NCI-H2196 treated with DMSO at 0.1 percent for 48 hours (cell line): ENCODE data around the gene SLCO1A2.

Source experiments
- DNase-seq: peaks from one replicate; lab custom pipeline; 2025; ENCODE audit not compliant: unreplicated experiment; lab: John Stamatoyannopoulos, UW

Gene SLCO1A2

GRCh38 chr12:21220266-21220665 lies 114.5 kb downstream of the SLCO1A2 start:
- no peak for DNase-seq

GRCh38 chr12:21219206-21219605 lies 115.5 kb downstream of the SLCO1A2 start:
- DNase-seq = no peak
